Coronary artery (tissue), 2 donors: Measurements from ENCODE around the gene CTNNBIP1.
A peak's percentile ranks its signal among the peaks of the same experiment; 100 is the strongest.

Source experiments
- DNase-seq: peaks from one replicate; pipeline ENCODE4 v3.0.0-alpha.2; 2017; ENCODE audit warnings: low spot score
- H3K27ac ChIP-seq, 2 donors: fragments of 200-600 bp; sonication (generic); one replicate each; pipeline ENCODE4 v1.5.1; 2016 to 2019
- H3K4me3 ChIP-seq: fragments of 200-600 bp; sonication (generic); 2 replicates; pipeline ENCODE4 v1.5.1; 2016; ENCODE audit warnings: mild to moderate bottlenecking, moderate library complexity
- TF ChIP-seq, protein P1 (sequence below): fragments of 200-600 bp; sonication (generic); IDR thresholded peaks from one replicate; pipeline ENCODE4 v1.5.1; 2019; ENCODE audit warnings: antibody characterized with exemption

Gene CTNNBIP1

DNA sequence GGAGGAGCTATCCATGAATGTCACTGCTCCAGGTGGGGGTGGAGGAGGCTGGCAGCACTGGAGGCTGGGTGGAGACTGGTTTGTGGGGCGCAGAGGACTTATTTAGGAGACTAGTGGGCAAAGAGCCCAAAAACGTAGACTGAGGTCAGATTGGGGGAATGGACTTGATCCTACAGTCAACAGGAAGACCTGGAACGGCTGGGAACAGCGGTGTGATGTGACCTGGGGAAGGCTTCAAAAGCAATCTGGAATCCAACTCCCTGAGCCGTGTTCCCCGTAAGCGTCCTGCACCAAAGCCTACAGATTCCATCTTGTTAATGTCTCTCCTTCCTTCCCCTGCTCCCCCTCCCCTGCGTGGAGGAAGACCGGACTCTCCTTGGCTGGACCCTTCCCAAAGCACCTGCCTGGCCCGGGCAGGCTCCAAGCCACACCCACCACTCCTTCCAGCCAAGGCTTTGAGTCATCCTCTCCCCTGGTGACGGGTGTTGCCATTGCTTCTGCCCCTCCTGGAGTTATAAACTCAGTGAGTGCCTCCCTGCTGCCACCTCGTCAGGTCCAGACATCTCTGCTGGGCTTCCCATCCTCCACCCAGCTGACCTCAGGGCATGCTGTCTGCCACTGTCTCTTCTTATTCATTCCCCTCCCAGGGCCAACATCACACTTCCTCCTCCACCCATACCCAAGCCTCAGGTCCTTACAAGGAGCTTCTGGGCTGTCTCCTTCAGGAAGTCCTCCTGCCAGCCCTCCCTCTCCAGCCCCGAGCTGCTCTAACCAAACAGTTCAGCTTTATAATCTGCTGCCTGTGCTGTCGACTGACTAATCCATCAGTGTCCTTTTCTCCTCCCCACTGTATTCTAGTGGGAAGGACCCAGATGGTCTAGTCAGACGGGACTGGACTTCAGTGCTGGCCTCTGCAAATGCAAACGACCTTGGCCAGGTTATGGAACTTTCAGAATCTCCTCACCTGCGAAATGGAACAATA, 84.7 kb downstream of the CTNNBIP1 start:
- H3K27ac ChIP-seq: peak overlapping the region; percentile 86 to 93
- TF ChIP-seq, protein P1, sequence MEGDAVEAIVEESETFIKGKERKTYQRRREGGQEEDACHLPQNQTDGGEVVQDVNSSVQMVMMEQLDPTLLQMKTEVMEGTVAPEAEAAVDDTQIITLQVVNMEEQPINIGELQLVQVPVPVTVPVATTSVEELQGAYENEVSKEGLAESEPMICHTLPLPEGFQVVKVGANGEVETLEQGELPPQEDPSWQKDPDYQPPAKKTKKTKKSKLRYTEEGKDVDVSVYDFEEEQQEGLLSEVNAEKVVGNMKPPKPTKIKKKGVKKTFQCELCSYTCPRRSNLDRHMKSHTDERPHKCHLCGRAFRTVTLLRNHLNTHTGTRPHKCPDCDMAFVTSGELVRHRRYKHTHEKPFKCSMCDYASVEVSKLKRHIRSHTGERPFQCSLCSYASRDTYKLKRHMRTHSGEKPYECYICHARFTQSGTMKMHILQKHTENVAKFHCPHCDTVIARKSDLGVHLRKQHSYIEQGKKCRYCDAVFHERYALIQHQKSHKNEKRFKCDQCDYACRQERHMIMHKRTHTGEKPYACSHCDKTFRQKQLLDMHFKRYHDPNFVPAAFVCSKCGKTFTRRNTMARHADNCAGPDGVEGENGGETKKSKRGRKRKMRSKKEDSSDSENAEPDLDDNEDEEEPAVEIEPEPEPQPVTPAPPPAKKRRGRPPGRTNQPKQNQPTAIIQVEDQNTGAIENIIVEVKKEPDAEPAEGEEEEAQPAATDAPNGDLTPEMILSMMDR: no peak
- DNase-seq: no peak
- H3K4me3 ChIP-seq: peak overlapping the region; percentile 89

DNA sequence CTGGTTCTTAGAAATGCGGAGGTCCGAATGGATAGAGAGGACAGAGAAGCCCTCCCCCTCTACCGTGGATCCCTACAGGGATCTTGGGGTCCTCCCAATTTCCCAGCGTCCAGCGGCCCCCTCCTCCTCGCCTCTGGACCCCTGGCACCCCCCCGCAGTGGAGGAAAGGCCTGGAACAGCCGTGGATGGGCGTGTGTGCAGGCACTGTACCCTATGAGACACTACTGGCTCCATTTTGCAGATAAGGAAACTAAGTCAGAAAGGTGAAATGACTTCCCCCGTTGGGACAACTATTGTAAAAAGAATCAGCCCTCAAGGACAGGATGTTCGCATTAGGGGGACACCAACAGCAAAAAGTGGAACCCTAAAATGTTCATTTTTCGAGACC, 85.4 kb downstream of the CTNNBIP1 start:
- TF ChIP-seq, protein P1: no peak
- no peak for DNase-seq
- peak overlapping the region; percentile 89 for H3K4me3 ChIP-seq
- peak overlapping the region; percentile 86 to 93 for H3K27ac ChIP-seq

DNA sequence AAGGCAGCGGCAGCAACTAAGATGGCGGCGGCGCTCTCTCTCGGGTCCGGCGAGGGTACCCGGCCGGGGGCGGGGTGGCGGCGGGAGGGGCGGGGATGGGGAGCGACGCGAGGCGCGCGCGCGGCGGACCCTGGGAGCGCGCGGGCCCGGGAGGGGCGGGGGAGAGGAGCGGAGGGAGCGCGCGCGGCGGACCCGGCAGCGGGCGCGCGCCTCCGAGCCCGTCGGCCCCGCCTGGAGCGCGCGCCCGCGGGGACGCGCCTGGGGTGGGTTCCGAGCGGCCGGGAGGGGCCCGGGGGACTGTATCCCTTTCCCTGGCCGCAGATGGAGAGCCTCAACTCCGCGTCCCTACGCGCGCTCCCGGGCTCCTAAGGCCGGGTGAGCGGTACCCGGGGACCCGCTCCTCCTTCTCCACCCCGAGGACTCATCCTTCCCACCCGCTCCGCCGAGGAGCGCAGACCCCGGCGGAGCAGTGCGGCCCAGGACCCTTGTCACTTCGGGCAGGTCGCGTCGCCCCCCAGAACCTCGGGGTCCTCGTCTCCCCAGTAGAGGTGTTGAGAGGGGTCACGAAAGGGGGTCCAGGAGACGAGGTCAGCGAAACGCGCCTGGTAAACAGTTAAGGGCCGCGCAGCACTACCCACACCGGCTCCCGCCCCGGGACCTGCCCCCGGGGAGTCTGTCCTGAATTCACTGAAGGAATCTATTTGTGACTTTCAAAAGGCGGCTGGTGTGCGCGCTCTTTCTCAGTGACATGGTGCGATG, 85.9 kb downstream of the CTNNBIP1 start, which contains the start of gene CLSTN1:
TSS of gene CLSTN1 (minus strand) at position 23 of the 759 bp plus-strand sequence. CDS start 232 bp downstream, outside the sequence.
- peak; percentile 85 for DNase-seq
- TF ChIP-seq, protein P1: no peak
- Histone ChIP-seq H3K4me3 (peak within 1 kb of the TSS; percentile 89), H3K27ac (peak within 1 kb of the TSS; percentile 86 to 93)

DNA sequence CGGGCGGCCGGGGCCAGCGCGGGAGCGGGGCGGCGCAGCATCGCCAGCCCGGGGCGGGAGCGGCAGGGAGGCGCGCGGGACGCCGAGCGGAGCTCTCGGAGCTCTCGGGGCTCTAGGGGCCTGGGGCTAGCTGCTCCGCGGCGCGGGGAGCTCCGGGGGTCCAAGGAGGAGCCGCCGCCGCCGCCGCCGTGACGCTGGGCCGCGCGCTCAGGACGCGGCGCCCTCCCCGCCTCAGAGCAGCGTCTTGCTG, 86.5 kb downstream of the CTNNBIP1 start:
- H3K4me3 ChIP-seq: peak overlapping the region; percentile 89
- H3K27ac ChIP-seq: peak overlapping the region; percentile 86 to 93
- TF ChIP-seq, protein P1: no peak
- no peak for DNase-seq

DNA sequence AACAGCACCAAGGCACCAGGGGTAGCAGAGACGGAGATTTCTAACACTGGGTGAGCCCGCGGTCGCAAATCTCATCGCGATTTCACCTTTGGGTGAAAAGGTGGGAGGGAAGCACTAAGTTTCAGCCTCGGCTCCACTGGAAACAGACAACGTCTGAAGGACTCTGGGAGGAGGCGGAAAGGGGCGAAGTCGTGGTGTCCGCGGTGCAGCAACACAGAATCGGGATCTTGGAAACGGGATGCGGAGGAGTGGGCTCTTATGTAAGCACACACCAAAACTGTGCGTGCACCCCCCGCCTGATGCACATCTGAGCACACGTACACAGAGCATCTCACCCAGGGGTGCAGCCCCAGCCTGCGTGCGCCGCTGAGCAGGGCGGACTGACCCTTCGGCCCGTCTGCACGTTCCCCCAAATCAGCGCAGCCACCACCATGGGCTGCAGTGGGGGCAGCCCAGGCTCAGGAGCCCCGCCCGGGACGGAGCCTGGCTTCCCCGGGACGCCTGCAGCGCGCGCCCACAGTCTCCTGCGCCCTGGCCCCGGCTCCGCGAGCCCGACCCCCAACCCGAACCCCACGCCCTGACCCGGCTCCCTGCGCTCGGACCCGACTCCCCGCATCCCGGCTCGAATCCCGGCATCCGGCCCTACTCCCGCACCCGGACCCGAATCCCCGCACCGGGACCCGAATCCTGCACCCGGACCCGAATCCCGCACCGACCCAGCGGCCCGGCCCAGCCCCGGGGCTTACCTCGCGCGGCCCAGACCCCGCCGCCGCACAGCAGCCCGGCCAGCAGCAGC, 87.0 kb downstream of the CTNNBIP1 start:
- H3K27ac ChIP-seq: peak overlapping the region; percentile 86 to 93
- H3K4me3 ChIP-seq: peak overlapping the region; percentile 89
- TF ChIP-seq, protein P1: no peak
- DNase-seq: no peak

DNA sequence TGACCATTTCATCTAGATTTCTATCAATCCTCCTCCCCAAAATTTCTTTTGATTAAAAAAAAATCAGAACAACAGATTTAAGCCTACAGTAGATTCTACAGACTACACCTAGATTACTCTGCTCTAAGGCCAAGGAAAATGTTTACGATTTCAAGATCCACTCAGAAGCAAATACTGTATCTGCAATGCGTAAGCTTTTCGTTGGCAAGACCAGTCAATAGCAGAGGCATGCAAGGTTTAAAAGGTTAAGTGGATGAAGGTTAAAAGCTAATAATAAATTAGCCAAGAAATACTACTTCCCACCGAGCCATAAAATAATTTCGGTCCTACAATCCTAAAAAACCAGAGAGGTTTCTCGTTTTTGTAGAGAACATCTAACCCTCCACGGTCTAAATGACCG, 87.6 kb downstream of the CTNNBIP1 start:
- Histone ChIP-seq H3K4me3 (peak overlapping the region; percentile 89), H3K27ac (no peak overlapping the region)
- no peak for DNase-seq
- TF ChIP-seq, protein P1: no peak
